GM21381 (cell line): ENCODE measurements around the gene GBF1.
"Not testable (repeated sequence)": the region's sequence is repeated elsewhere in the genome, so short reads cannot be mapped to it uniquely, and the experiment has no call there.

Source experiments
- ATAC-seq: cut with Tn5 transposase; IDR thresholded peaks from one replicate; pipeline ENCODE4 v1.9.1; 2021; ENCODE audit warnings: mild to moderate bottlenecking, moderate library complexity; ENCODE audit not compliant: unreplicated experiment

GBF1 gene

DNA sequence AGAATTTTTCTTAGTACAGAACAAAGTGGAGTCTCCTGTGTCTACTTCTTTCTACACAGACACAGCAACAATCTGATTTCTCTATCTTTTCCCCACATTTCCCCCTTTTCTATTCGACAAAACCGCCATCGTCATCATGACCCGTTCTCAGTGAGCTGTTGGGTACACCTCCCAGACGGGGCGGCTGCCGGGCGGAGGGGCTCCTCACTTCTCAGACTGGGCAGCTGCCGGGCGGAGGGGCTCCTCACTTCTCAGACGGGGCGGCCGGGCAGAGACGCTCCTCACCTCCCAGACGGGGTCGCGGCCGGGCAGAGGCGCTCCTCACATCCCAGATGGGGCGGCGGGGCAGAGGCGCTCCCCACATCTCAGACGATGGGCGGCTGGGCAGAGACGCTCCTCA is 56.0 kb downstream of the GBF1 start:
- ATAC-seq, result not testable (repeated sequence)

GRCh38 chr10:102302611-102303010 is 57.3 kb downstream of the GBF1 start:
- no peak for ATAC-seq

DNA sequence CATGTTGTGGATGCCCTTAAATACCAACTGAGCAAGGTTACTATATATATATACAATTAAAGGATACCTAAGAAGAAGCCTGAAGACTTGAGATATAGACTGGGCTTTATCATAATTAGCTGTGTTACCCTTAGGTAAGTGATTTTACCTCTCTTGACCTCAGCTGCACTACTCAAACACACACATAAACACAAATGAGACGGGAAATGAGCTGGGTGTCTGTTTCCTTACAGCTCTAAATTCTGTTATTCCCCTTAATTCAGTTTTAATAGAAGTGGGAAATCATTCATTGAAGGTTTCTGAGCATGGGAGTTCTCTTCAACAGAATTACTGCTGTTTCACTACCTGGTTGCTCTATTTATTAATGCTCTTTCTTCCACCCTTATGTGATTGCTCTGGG is 60.7 kb downstream of the GBF1 start:
- ATAC-seq, result no peak

DNA sequence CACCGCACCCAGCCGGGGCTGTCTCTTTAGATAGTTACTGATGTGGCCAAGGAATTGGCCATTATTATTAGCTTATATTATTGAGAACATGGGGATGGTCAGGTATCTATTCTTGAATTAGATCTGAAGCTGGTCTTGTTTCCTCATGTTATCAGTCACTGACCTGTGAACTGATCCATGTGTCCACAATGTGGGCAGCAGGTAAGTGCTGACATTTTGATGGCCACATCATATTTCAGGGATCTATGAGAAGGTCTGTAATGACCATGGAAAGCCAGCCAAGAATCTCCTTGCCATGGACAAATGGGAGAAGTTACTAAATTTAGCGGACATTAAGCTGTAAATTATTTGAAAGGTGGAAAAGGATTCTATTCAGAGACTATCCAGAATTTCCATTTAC is 61.4 kb downstream of the GBF1 start:
- no peak for ATAC-seq

DNA sequence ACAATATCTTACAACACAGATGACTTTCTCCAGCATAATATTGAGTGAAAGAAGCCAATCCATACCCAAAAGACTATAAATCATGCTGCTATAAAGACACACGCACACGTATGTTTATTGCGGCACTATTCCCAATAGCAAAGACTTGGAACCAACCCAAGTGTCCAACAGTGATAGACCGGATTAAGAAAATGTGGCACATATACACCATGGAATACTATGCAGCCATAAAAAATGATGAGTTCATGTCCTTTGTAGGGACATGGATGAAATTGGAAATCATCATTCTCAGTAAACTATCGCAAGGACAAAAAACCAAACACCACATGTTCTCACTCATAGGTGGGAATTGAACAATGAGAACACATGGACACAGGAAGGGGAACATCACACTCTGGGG is 63.0 kb downstream of the GBF1 start:
- not testable (repeated sequence) for ATAC-seq

GRCh38 chr10:102309236-102309635 is 63.9 kb downstream of the GBF1 start:
- no peak for ATAC-seq

GRCh38 chr10:102309916-102310315 is 64.6 kb downstream of the GBF1 start:
- no peak for ATAC-seq

- ATAC-seq, result no peak
Measured at GRCh38 chr10:102310361-102311024, 65.2 kb downstream of the GBF1 start.

DNA sequence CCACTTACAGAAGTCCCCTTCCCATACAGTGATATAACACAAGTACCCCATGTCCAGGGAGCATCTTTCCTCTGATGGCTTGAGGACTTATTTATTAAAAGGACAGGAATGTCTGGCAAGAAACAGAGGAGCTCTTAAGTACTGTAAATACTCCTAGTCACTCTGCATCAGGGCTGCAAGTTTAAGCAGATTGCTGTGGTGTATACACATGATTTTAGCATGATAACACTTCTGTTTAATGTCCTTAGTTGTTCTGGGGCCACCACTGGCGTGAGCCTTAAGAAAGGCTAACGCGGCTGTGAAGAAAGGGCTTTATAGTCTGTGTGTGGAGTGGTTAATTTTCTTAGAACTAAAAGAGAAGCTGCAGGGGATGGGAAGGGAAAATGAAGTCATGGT is 65.7 kb downstream of the GBF1 start:
- no peak for ATAC-seq

DNA sequence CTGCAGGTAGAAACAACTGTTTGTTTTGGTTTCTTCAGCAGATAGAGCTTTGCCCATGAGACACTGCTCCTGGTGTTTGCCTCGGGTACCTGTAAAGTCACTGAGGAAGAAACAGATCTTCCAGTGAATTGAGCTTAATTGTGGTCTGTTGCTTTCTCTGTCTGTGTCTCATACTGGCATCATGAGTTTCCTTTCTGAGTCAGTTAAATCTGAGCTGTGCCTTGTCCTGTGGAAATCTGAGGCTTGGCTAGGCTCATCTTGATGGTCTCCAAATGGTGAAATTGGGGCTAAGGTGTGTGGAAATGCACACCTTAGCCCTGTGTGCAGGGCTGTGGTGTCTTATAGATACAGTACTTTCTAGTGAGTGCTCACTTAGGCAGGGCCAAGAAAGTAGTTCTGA is 67.4 kb downstream of the GBF1 start:
- ATAC-seq, result no peak

GRCh38 chr10:102313221-102313896 is 68.0 kb downstream of the GBF1 start:
- ATAC-seq, result no peak

DNA sequence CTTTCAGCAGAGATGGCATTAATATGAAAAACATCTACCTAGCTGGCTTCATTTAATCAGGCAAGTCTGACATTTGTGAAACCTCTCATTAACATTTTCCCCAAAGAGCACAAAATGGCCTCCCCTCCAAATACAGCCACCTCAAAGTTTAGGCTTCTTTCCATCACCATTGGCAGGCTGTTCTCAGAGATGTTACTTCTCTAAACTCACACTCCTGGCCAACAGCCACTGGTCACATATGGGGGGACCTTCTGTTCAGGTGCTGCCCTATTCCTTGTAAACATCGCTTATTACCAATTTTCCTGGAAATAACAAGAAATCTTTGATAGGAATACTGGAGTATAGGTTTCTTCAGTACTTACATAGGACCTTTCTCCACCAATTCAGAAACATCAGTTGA is 69.5 kb downstream of the GBF1 start:
- no peak for ATAC-seq

GRCh38 chr10:102316421-102316820 is 71.1 kb downstream of the GBF1 start:
- no peak for ATAC-seq

DNA sequence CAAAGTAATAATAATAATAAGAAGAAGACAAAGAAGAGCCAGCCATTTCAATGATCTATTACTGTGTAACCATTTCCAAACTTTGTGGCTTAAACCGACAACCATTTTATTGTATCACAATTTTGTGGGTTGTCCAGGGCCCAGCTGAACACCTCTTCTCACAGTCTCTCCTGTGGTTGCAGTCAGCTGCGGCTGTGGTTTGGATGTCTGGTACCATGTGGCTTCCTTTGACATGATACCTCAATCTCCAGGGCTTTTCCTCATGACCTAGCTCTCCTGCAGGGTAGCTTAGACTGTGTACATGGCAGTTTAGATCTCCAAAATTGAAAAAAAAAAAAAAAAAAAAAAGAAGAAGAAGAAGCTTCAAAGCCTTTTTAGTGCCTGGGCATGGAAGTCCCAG is 77.6 kb downstream of the GBF1 start:
- ATAC-seq, result no peak

GRCh38 chr10:102324061-102324460 is 78.7 kb downstream of the GBF1 start:
- no peak for ATAC-seq

DNA sequence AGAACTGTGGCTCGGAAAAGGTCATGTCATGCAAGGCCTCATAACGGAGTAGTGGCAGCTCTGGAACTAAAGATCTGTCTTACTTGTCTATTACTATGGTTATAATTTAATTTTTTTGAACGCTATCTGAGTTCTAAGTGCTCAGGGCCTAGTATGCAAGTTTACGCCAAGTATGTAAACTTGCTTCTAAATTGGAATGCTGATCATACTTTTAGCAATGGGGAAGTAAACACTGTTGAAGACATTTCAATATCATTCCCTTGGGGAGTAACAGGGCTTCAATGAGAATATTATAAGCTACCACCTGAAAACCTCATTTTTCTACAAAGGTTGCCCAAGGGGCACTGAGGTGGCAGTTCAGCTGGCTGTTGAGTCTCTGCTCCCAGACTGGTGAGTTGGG is 80.7 kb downstream of the GBF1 start:
- ATAC-seq, result no peak

GRCh38 chr10:102327002-102327401 is 81.7 kb downstream of the GBF1 start:
- ATAC-seq, result no peak

DNA sequence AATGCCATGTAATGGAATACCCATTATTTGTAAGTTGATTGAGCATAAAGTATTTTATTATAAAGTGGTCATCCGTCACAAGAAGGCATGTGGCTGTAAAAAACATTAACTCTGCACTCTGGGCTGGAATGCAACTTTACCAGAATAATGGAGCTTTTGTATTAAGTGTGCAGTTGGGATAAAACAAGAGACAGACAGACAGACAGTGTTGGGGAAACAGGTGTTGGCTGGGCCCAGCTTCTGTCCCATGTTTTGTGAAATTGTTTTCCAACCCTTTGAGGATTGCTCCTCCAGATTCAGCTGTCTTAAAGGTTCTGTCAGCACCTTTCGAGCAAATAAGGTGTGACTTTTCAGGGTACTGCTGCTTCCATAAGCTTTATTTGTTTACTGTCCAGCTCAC is 82.3 kb downstream of the GBF1 start:
- no peak for ATAC-seq

- no peak for ATAC-seq
Measured at GRCh38 chr10:102332772-102333171, 87.4 kb downstream of the GBF1 start.

DNA sequence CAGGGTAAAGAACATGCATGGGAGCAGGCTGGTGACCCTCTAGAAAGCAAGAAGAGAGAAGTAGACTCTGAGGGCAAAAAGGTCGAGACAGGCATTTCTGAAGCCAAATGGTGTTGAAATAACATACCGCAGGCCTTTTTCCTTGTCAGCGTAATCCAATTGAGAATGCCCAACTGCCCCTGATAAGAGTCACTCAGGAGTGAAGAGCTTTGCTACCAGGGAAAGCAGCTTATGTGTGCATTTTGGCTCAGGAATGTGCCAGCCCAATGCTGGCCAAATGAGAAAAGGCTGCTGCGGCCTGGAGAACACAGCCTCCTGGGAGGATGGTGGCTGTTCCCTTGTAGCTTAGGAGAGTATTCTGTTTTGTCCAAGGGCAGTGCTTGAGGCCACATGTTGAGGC is 88.8 kb downstream of the GBF1 start:
- ATAC-seq, result no peak

DNA sequence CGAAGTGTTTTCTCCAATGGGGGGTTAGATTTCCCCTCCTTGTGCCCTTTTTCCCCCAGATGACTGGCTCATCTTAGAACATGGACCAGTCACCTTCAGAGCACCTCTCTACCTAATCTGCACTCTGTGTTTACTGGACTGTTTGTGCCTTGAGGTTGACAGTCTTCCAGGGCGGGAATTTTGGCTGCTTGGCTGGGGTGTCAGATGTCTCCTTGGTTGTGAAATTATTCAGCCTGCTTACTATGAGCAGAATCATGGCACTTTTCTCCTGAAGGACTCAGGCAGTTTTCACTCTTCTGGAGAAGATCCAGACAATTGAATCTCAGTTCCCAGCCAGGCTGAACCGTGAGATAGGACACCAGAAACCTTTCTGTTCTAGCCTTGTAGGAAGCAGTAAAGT is 89.9 kb downstream of the GBF1 start:
- ATAC-seq, result no peak

- no peak for ATAC-seq
Measured at GRCh38 chr10:102341038-102341688, 95.8 kb downstream of the GBF1 start.
